GM21717 (cell line): ENCODE data around the gene TOR1AIP2.

Source experiments
- ATAC-seq: cut with Tn5 transposase; IDR thresholded peaks from one replicate; pipeline ENCODE4 v1.9.1; 2021; ENCODE audit warnings: mild to moderate bottlenecking, moderate library complexity; ENCODE audit not compliant: unreplicated experiment

The TOR1AIP2 gene

DNA sequence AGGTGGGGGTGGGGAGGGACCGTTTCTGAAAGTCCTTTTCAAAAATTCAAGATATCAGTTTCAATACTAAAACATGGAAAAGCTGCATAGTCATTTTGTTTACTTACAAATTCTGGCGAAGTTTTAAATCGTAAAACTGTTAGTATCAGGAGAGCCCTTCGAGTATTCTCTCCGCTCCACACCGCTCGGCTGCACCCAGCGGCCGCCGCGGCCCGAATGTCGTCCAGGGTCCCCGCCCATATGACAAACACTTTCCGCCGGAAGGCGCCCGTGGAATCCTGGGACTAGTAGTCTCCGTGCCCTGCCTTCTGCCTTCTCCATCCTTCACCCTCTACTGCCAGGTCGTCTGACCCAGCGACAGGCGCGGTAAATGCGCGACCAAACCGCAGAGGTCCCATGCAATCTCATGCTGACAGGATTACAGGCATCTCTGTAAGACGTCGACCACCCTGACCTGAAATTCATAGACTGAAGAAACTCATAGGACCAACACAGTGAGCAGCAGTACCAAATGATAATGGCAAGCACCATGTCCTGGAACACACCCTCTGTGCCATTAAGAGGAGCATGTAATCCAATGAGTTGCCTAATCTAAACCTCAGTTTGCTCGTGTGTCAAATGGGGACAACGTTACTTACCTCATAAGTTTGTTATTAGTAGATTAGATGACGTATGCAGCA is at the start of gene TOR1AIP2:
TOR1AIP2 (minus strand) TSS at position 218 of the 680 bp plus-strand sequence. CDS start 25,138 bp downstream, outside the sequence.
- peak; percentile 69 for ATAC-seq

DNA sequence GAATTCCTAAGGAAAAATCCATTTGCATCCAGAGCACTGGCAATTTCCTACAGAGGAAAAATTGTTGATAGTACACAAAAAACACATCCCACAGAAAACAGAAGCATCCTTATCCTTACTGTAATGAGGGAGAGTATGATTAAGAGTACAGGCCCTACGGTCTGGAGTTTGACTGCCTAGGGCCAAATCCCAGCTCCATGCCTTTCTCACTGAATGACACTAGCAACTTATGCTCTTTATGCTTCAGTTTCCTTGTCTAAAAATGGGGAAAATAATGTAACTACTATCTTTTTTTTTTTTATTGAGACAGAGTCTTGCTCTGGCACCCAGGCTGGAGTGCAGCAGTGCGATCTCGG is 49.2 kb upstream of the TOR1AIP2 start:
- no peak for ATAC-seq

DNA sequence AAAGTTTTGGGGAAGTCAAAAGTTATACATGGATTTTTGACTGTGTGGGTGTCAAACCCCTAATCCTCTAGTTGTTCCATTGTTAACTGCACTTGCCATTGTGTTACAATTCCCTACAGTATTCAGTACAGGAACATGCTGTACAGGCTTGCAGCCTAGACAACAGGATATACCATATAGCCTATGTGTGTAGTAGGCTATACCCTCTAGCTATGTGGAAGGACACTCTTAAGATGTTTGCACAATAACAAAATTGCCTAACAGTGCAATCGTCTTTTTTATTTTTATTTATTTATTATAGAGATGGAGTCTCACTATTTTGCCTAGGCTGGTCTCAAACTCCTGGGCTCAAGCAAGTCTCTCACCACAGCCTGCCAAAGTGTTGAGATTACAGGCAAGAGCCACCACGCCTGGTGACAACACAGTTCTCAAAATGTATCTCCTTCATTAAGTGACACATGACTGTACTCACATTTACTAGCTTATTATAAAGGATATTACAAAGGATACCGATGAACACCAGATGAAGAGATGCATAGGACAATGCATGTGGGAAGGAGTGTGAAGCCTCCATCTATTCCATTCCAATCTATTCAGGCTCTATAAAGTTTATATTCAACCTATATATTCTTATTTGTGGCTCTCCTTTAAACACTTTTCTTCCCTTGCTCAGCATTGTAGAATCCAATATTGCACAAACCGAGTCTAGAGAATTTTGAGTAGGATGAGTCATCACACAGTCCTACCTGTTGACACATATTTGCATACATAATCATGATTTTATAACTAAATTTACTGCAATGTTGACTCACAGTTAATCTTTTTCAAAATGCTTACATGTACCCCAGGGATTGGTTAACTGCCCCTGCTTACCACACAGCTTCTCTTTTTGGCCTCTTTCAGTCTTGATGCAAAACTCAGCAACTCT is 48.6 kb upstream of the TOR1AIP2 start:
- no peak for ATAC-seq

- ATAC-seq = no peak
Observed at GRCh38 chr1:179925302-179925701, 47.7 kb upstream of the TOR1AIP2 start.

DNA sequence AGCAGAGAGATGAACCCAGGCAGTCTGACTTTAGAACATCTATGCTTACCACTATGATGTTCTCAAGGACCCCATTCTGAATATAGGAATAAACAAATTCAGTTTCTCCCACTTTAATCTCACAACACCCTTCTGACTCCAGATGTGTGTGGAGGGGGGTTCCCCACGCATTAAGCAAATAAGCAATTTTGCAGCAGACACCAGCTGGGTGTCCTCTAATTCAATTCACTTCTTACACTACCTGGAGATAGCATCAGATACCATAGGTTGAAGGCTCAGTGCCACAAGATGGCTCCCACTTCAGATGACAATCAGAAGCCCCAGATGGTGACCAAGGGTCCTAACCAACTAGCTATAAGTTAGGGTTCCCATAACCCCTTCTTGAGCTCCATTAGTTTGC is 46.7 kb upstream of the TOR1AIP2 start:
- no peak for ATAC-seq

GRCh38 chr1:179923029-179923428 is 45.4 kb upstream of the TOR1AIP2 start:
- ATAC-seq = no peak

DNA sequence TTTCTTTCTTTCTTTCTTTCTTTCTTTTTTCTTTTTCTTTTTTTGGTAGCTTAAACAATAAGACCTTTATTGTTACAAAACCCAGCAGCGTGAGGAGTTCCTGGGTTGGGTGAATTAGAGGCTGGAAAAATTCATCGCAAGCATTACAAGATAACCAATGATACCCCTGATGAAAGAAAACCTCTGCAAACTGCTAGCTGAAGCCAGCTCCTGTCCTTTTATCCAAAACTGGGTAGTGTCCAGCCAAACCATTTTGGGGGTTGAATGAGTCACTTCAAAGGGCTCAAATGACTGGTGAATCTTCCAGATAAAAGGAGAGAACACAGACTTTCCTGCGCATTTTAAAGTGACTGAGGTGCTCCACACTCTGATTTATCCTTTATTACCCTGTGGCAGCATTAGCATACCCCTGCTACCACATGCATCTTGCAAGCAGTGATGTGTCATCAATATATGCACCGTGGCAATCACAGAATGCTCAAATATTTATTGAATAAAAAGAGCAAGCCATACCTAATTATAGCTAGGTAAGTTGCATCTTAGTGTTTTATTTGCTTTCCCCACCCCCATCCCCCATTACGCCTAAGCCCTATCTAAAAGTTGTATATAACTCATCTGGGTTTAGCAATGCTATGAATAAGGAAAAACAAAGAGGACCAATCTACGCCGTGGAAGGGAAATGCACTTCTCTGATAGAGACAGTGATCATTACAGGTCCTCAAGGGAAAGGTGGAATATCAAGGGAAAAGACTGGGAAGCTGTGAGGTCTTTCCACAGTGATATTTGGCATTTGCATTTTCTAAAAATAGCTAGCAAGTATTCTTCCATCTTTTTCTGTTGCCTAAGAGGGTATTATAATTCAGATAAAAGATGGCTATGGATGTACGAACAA is 44.6 kb upstream of the TOR1AIP2 start:
- no peak for ATAC-seq

GRCh38 chr1:179921472-179921871 is 43.9 kb upstream of the TOR1AIP2 start:
- ATAC-seq = no peak

GRCh38 chr1:179917601-179918429 is 40.2 kb upstream of the TOR1AIP2 start:
- no peak for ATAC-seq

DNA sequence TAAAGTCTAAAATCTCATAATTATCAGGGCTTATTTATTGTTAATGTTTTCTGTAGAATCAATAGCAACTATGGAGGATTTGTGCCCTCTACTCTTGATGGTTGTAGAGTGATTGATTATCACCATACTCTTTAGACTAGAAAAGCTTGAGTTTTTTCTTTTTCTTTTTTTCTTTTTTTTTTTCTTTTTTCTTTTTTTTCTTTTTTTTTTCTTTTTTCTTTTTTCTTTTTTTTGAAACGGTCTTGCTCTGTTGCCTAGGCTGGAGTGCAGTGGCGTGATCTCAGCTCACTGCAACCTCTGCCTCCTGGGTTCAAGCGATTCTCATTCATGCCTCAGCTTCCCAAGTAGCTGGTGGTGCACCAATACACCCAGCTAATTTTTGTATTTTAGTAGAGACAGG is 34.2 kb upstream of the TOR1AIP2 start:
- no peak for ATAC-seq

DNA sequence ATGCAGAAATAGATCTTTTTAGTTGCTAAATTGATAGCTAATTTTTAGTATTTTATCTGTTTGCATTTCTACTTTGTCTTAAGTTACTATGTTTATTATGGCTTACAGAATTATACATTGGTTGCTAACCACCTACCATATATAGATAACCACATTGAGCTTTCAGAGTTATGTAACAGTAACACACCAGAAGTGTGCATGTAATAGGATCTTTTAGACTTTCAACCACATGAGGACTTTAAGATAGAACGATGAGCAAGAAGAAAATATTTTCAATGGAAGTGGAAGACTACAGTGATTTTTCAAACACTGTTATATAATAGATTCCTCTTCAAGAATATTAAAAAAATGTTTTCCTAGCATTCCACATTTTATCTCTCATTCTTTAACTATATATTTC is 33.3 kb upstream of the TOR1AIP2 start:
- ATAC-seq = no peak

- ATAC-seq = no peak
Observed at GRCh38 chr1:179889589-179889988, 12.0 kb upstream of the TOR1AIP2 start.

- ATAC-seq = no peak
Observed at GRCh38 chr1:179888071-179888470, 10.5 kb upstream of the TOR1AIP2 start.

DNA sequence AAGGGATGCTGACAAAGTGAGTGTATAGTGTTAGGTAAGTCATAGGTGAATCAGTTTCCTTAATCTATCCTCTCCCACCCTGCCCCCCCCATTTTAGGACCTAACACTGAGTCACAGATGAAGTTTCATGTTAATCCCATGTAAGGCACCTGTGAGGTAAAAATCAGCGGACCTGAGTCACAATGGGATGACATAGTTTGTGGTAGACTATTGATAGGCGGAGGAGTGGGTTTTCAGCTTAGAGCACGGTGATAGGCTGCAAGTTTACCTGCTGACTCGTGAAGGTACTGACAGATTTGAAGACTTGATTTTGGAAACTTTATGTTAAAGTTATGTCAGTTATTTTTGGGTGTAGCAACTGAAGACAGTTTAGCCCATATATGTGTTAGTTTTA is 6.1 kb upstream of the TOR1AIP2 start:
- ATAC-seq = peak; percentile 31

DNA sequence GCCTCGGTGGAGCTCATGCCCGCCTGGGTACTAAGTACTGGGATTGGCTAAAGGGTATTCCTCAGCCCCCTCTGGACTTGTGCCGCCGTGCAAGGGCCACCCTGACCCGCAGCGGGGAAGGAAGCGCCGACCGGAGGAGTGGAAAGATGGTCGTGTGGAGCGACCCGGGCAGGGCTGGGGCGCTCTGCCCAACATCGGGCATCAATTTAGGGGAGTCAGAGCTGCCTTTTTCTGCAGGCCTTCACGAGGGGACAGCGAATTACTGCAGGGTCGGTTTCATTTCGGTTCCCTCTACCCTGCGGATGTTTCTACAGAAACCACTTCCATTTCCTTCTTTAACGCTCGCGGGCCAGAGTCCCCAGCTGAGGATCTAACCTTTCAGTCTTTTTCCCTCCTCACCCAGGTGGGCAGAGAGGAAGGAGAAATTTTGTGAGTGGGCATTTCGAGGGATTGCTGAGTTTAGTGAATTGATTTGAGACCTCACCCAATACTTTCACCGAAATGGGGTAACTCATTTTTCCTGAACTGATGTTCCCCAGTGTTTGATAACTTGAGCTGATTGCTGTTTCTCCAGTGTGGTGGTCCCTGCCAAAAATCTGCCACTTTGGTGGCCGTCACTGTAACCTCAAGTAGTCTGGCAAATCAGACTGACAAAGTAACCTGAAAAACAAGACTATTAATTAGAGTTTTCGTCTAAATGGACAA is 5.6 kb upstream of the TOR1AIP2 start:
- peak; percentile 16 for ATAC-seq

- peak; percentile 75 for ATAC-seq
Observed at GRCh38 chr1:179882253-179883039, 4.8 kb upstream of the TOR1AIP2 start, which contains the start of gene TOR1AIP1. TOR1AIP1 (plus strand) TSS chr1:179882285; CDS start chr1:179882503, 218 bp downstream.

- ATAC-seq = no peak
Observed at GRCh38 chr1:179881642-179882252, 4.1 kb upstream of the TOR1AIP2 start.

DNA sequence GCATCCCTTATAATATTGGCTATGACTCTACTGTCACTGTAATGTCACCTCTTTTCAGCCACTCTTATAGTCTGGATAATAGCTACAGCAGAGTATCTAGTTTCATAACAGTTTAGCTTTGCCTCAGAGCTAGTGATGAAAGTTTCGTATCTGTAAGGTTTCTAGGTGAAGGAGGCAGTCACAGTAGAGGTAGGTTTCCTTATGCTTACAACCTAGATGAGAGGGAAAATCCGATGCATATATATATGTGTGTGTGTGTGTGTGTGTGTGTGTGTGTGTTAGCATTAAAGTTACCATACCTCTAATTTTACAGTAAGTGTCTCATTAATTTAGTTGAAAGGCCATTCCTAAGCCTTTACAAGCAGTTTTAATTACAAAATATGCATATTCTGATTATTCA is 2.2 kb upstream of the TOR1AIP2 start:
- no peak for ATAC-seq
